Measurements from ENCODE around the gene GNLY.

DNA sequence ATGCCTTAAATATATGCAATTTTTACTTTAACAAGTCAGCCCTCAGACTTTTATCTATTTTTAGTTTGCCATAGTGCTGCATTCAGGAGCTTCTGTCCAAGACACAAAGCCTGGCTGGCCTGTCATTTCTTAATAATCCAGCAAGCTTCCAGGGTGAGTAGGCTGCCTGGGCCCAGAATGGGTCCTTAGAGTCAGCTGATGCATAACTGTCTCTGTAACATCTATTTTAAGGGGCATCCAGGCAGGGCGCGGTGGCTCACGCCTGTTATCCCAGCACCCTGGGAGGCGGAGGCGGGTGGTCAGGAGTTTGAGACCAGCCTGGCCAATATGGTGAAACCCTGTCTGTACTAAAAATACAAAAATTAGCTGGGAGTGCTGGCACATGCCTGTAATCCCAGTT, 11.8 kb upstream of the GNLY start:
- TF ChIP-seq POLR2A (IDR thresholded peaks at IDR 0.05) = no peak
- TF ChIP-seq, protein P1, sequence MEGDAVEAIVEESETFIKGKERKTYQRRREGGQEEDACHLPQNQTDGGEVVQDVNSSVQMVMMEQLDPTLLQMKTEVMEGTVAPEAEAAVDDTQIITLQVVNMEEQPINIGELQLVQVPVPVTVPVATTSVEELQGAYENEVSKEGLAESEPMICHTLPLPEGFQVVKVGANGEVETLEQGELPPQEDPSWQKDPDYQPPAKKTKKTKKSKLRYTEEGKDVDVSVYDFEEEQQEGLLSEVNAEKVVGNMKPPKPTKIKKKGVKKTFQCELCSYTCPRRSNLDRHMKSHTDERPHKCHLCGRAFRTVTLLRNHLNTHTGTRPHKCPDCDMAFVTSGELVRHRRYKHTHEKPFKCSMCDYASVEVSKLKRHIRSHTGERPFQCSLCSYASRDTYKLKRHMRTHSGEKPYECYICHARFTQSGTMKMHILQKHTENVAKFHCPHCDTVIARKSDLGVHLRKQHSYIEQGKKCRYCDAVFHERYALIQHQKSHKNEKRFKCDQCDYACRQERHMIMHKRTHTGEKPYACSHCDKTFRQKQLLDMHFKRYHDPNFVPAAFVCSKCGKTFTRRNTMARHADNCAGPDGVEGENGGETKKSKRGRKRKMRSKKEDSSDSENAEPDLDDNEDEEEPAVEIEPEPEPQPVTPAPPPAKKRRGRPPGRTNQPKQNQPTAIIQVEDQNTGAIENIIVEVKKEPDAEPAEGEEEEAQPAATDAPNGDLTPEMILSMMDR (IDR thresholded peaks at IDR 0.05) = no peak

All from right lobe of liver (tissue), 4 donors.